ENCODE results near the gene RAB10.

Gene RAB10

DNA sequence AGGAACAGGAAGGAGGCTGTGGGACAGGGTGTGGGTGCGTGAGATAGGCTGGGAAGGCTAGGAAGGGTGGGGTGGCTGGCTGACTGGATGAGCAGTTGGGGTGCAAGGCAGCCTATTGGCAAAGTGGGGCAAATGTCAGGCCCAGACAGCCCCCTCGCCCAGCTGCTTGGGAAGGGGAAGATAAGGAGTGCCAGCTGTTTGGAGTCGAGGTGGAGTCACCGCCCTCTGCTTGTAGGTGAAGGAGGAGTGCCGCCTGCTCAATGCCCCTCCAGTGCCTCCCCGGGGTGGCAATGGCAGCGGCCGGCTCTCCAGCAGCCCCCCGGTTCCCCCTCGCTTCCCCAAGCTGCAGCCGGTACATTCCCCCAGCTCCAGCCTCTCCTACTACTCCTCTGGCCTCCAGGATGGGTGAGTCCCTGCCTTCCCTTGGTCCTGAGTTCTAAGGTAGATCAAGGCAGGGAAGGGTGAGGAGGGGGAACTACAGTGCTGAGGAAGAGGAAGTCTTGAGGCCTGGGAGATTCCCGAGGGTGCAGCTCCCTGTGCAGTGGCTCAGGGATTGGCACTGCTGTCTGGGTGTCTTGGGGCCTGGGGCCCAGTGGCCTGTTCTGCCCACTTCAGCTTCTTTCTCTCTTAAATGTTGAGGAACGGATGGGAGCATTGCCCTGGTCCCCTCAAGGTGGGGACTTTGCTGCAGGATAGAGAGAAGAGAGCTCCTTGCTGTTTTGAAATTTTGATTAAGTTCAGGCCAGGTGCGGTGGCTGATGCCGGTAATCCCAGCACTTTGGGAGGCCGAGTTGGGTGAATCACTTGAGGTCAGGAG lies 152.3 kb downstream of the RAB10 start:
- DNase-seq (ENCODE audit: low read depth), result no peak
- no peak for TF ChIP-seq CTCF (IDR thresholded peaks at IDR 0.05; ENCODE audit: control insufficient read depth, insufficient read depth, low read depth, low read length, missing control alignments)
- no peak overlapping the region; the same call in 1 of the 2 replicates for H3K4me3 ChIP-seq (ENCODE audit: control insufficient read depth, low read depth, low read length)
